ENCODE data around the gene RAB23.
"Not testable (repeated sequence)": the region's sequence is repeated elsewhere in the genome, so short reads cannot be mapped to it uniquely, and the experiment has no call there.

Gene RAB23

DNA sequence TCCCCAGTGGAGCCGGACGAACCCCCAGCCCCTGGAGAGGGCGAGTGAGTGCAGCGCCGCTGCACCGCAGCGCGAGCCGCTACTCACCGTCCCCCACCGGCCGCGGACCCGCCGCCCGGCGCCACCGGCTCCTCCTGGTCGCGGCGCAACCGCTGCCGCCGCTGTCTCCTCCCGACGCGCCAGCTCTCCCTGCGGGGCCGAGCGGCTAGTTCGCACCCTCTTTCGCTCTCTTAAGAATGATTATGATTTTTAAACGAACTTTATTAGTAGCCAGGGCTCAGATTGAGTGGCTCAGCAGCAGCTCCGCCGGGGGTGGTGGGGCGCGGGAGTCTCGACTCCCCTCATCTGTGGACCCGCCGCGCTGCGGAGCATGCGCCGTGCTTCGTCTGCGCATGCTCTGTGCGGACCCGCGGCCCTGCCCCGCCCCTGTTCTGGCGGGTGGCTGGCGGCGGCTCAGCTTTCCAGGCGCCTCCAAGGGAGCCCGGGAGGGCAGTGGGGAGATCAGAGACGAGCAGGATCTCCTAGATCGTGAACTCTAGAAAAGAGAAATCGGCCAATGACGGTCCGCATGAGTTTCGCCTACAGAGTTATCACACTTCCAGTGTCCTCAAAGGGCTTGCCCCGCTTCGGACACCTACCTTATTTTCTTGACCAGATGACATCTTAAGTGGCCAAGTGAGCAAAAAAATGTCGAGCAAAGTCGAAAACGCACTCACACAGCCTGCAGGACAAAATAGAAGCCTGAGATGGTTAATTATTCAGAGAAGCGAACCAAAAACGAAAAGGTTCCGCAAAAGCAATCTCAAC, at the start of gene RAB23:
TSS of gene RAB23 (minus strand) at position 372 of the 807 bp plus-strand sequence. CDS start 11,927 bp downstream, outside the sequence.
- DNase-seq: peak; percentile 17

DNA sequence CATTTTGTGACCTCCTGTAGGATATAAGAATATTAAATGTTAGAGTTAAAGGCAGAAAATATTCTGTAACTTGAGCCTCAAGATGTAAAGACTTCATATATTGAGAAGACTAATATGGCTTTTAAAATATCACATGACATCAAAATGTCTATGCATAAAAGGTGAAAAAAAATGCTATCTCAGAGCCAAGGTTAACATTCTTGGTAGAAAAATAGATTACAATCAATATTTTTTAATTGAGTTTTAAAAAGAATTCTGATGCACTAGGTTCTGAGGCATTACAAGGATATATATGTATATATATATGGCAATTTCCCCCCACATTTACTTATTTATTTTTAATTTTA, 46.2 kb upstream of the RAB23 start:
- no peak for DNase-seq

DNA sequence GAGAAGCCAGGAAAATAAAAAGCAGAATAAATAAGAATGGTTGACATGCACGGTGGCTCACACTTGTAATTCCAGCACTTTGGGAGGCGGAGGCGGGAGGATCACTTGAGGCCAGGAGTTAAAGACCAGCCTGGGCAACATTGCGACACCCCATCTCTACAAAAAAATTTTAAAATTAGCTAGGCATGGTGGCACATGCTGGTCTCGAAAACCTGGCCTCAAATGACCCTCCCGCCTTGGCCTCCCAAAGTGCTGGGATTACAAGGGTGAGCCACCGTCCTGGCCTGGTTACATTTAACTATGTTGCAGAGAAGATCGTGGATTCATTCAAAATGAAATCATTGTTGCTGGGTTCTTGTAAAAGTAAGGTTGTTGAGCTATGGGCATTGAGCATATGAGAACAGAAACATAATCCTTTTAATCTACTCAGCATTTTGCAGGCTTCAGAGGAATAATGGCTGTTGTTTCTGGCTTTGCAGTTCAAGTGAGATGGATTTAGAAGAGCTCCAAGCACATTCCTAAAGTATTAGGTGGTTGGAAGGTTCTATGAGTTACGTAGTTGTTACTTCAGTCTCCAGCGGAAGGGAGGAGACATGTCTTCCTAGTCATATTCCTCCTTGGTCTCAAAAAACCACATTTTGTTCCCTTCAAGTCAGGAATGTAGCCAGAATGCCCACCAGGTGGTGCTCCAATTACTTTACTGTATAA, 45.6 kb upstream of the RAB23 start:
- DNase-seq: no peak

DNA sequence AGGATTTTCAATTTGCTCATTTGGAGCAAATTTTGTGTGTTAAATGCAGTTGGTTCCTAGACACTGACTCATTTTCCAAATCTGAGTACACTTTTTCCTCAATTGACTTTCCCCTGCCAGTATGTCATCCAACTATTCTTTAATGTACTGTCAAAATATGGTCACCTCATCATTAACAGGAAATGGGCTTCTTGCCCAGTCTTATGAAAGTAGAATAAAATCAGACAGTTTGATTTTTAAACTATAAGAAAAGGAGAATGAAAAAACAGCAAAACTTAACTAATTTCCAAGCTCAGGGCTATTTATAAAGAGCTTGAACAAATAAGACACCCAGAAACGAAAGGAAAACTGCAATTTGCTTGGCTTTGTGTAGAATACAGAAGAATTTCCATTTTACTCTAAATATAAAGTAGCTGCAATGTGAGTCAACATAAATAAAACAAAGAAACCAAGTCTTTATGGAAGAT, 43.7 kb upstream of the RAB23 start:
- DNase-seq: no peak

DNA sequence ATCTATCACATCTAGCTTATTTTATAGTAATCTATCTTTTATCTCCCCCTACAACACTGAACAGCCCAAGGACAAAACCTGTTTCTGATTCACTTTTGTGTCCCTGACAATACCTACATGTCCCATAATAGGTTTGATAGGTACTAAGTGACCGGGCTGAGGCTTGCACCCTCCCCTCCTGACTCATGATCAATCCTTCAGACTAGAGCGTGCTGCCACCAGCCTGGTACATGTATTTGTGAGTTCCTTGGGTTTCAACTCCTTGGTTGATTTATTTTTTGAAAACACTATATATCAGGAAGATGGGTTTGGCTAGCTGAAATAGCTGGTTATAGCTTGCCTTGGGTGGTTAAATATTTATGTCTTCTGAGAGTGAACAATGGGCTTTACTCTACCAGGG, 41.6 kb upstream of the RAB23 start:
- DNase-seq: no peak

DNA sequence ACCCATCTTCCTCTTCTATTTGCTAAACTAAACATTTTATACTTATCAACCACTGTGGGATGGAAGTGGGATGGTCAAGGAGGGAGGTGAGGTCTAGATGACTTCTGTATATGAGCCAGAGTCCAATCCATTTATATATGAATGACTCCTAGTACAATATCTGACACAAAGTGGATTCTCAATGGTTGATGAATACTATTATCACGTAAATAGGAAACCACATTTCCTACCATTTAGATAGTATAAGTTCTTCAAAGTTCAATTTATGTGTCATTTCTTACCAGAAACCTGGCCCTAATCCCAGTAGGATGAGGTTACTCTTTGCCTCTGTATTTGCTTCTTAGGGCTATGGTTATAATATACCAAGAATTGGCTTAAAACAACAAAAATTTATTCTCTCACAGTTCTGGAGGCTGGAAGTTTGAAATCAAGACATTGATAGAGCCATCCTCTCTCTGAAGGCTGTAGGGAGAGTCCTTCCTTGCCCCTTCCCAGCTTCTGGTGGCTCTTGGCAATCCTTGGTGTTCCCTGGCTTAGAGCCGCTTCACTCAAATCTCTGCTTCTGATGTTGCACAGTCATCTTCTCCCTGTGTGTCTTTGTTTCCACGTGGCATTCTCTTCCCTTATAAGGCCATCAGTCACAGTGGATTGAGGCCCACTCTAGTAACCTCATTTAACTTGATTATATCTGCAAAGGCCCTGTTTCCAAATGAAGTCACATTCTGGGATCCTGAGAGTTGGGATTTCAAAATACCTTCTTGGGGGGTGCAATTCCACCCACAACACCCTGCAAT, 41.0 kb upstream of the RAB23 start:
- no peak for DNase-seq

DNA sequence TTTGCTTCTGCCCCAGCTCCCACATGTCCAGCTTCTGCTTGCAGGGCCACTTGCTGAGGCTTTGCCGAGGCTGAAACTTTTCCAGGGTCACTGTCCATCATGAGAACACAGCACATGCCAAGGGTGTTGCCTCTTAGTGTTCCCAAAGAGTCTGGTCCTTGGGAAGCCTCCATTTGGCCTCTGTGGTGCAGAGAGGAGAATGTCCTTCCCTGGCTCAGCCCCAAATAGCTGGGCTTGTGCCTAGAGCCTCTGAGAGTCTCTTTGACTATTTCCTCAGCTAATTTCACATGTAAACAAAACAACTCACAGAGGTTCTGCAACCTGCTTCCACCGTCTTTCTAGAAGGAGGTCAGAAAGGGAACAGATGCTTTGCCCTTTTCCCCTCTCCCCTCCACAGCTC, 40.4 kb upstream of the RAB23 start:
- no peak for DNase-seq

DNA sequence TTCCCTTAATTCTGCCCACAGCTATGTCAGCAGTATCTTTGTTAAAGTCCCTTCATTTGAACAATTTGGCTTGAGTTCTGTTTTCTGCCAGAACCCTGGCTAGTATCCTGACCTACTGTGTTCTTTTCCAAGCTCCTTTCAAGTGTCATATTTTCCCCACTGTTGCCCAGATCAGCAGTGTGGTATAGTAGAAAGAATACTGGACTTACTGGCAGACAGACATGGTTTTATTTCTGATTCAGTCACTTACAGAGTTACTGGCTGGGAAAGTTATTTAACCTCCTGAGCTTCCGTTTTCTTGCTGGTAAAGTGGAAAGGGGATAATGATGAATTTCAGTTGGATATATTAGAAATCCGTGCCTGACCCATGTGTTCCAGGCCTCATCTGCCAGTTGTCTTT, 39.8 kb upstream of the RAB23 start:
- DNase-seq: no peak

DNA sequence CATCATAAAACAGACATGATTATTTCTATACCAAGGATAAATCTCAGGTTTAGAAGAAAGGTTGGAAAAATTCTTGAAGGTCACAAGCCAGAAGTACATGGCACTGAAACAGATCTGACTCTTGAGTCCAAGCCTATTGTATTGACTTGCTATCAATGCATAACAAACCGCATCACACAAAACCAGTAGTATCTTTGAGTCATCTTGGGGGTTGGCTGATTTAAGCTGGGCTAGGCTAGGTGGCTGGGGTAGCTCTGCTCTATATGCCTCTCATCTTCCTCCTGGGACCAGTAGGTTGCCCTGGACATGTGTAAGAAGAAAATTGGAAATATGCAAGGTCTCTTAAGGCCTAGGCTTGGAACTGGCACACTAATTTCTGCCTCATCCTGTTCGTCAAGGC, 37.0 kb upstream of the RAB23 start:
- DNase-seq: no peak

DNA sequence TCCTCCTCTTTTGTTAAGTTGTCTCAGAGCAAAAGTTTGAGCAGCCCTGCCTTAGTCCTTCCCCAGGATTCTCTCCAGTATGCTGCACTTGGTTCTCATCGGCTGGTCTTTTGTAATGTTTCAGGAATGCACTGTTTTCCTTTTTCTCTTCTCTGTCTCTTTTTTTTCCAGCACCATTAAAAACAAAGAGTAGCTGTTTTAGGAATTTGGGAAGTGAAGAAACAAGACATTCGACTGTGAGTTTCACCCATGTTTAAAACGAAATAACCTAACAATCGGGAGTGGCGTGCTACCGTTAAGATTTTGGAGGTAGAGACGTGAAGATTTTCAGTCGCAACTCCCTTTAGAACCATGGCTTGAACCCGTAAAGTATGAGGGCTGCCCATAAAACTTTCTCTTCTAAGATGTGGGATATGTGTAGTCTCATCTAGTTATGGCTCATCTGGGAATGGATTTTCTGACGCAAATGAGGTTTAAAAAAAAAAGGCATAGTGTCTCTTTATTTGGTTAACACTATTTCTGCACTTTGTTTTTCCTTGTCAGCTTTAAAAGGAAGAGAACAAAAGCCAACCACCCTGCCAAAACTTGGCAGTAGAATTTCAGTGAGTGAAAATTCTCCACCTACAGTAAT, 35.9 kb upstream of the RAB23 start:
- no peak for DNase-seq

DNA sequence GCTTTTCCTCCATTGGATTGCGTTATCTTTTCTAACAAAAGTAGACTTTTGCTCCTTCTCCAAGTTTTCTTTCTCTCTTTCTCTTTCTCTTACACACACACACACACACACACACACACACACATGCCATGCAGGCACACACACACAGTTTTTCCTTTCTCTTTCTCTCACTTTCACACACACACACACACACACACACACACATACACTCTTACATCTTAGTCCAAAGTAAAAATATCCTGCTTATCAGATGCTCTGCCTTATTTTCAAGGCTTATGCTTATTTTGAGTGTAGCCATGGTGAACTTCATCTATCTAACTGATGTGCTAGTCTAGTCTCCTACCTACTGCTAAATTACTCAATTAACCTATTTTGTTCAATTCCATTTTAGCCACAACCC, 34.4 kb upstream of the RAB23 start:
- DNase-seq: no peak

DNA sequence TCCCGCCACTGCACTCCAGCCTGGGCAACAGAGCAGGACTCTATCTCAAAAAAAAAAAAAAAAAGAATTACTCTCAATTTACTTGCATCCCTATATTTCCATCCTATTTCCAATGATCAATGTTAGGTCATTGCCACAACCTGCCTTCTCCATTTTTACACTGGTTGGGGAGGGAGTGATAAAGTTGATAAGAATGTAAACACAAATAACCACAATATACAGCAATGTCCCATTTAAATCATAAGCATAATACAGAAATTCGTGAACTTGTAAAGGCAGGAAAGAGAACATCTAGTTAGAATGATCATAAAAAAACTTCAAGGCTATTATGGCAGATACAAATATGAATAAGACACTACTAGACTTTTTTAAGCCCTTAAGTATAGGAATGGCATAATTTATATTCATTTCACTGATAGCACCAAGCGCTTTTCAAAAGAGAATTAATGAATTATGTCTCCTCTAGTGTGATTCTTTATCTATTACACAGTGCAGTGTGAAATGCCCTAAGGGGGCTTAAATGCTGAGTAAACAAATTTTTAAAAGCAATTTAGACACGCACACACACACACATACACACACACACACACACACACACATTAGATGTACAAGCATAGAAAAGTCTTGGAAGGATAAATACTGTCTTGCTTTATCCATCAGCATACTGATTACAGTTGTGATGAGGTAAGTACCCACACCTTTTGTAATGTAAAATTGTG, 33.5 kb upstream of the RAB23 start:
- no peak for DNase-seq

DNA sequence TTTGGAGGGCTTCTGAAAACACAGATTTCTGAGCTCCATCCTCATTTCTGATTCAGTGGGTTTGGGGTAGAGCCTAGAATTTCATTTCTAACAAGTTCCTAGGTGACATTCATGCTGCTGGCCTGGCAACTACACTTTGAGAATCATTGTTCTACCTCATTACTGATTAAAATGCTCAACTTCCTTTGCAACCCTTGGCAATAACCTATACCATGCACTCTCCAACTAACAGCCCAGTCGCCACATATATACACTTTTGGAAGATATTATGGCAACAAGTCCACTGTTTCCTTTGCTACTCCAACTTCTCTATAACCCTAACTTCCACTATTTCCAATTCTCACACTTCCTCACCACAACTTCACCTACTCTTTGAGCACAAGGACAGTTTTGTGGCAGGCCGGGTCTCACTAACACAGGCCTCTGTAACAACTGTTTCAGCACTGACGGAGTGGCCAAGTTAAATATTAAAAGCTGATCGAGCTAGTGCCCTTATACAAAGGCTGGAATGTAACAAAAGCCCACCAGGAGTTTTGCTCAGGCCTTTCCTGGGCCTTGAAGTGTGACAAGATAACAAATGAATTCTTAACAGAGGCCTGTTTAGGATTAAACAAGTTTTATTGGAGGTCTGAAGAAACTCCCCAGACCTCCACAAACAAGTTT, 32.1 kb upstream of the RAB23 start:
- no peak for DNase-seq

DNA sequence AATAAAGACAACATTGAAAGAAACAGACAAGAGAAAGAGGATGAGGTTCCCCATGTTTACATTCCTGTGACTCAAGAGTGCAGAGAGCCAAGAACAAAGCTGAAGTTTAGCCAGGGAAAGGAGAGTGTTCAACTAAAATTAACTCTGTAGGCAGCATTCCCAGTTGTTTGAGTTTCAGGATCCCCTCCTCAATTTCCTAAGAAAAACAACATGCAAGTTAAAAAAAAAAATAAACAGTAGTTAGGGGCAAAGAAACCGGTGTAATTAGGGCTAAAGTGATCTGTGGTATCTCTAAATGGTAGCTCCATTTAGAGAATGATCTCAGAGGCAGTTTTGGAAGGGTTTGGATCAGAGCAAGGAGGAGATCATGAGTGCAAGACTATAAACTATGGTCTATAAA, 30.9 kb upstream of the RAB23 start:
- DNase-seq: no peak

DNA sequence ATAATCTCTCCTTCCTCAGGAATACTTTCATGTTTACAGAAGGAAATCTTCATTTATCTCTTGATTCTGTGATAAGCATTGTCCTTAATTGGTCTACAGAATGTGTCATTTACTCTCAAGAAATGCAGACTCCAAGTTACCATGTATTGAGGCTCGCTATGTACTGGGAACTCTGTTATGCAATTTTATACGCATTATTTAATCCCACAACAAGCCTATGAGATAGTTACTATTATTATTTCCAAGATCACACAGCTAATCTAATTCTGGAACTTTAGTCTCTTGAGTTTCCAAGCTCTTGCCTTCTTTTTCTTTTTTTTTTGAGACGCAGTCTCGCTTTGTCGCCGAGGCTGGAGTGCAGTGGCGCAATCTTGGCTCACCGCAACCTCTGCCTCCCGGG, 30.0 kb upstream of the RAB23 start:
- no peak for DNase-seq

DNA sequence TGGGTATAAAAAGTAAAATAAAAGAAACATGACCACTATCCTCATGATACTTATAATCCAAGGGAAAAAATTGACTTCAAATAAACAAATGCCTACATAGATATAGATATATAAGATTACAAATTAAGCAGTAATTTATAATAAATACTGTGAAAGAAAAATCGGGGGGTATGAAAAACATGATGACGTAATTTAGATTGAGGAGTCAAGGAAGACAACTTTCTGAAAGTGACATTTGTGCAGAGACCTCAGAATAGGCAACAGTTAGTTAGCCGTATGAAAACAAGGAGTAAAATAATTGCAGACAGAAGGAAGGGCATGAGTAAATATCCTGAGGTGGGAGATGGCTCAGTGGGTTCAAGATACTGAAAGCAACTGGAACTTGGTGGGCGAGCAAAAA, 28.2 kb upstream of the RAB23 start:
- DNase-seq: no peak

DNA sequence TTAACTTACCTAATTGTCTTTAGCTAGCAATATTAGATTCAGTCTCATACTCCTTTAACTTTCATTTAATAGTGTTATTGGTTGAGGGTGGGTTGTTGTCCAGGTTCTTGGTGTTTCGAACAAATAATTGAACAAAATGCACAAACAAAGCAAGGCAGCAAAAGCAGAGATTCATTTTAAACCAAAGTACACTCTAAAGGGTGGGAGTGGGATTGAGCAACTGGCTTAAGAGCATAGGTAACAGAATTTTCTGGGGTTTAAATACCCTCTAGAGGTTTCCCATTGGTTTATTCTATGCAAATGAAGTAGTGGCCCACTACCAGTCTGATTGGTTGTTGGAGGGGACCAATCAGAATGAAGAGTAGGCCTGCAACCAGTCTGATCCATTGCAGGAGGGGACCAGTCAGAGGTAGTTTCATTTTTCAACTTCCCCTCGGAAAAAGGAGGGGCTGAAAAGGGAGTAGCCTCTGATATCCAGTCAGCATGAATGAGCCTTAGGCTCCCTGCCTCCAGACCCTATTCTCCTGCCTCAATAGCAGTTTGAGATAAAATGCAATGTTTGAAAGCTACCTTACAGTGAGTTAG, 26.3 kb upstream of the RAB23 start:
- no peak for DNase-seq

DNA sequence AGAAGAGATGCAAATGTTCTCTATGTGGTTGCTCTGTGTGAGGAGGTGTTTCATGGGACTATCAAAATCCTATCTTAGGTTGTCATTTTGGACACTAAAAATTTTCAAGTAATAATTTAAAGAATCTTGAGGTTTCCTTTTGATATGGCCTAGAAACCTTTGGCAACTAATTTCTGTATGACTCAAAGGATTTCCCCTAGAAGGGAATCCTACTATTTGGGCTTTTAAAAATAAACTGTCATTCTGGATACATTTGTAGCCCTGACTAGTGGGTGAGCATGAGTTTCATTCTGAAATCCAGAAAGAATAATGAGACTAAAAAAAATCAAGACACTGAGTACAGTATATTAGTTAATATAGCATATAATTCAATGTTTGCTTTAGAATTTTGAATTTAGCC, 25.5 kb upstream of the RAB23 start:
- DNase-seq: no peak

DNA sequence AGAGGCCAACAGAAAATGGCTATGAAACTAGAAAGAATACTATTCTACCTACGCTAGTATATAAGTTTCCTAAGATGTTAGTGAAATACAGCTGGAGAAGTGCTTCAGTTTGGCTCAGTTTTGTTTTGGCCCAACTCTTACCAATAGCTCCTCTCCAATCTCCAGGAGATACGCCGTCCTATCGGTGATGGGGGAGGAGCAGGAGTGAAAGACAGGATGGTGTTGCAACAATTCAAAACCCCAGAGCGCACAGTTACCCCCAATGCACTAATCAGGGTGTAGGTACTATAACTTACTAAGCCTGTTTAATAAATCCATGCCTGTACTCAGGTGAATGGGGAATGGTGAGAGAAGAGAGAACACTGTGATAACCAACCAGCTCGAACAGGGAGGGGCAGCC, 24.2 kb upstream of the RAB23 start:
- DNase-seq: no peak

DNA sequence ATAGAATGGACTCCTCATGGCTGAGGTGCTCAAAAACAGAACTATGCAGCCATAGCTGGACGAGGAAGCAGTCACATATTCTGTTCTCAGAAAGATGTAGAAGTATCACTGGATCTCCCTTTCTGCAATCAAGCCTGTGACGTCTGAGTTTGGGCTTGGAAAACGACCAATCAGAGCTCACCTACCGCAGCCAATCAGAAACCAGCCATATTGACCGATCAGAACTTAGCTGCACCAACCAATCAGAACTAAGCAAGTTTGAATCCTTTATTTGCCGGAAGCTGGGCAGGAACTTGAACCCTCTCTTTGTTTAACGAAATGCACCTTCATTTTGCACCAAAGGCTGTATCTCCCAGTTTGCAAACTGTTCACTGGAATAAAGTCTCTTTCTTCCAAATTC, 21.8 kb upstream of the RAB23 start:
- no peak for DNase-seq

DNA sequence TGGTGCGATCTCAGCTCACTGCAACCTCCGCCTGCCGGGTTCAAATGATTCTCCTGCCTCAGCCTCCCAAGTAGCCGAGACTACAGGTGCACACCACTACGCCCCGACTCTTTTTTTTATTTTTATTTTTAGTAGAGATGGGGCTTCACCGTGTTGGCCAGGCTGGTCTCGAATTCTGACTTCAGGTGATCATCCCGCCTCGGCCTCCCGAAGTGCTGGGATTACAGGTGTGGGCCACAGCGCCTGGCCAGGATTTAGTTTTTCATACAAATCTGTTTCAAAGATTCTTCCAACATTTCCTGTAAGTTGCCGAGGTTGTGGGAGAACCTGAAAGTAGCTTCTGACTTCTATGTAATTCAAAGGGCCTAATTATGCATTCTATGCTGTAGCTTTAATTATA, 21.4 kb upstream of the RAB23 start:
- DNase-seq: not testable (repeated sequence)

DNA sequence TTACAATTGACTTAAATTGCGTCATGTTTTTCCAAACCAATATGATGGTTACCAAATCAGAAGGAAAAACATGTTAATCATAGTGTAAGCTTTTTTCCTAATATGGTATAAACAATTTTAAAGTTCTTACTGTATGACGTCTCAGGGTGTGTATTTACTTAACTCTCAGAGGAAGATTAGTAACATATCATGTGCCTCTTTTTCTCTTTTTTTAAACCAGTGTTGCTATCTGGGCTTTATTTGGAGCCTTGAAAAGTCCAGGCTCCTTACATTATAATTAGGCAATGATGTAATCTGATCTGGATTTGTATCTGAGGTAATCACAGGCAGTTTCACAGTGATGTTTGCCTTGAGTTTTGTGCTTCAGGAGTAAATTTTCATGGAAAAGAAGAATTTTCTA, 20.4 kb upstream of the RAB23 start:
- DNase-seq: no peak

All from NCI-H1048 (cell line).